ENCODE results near the gene SCLT1.

Gene SCLT1

DNA sequence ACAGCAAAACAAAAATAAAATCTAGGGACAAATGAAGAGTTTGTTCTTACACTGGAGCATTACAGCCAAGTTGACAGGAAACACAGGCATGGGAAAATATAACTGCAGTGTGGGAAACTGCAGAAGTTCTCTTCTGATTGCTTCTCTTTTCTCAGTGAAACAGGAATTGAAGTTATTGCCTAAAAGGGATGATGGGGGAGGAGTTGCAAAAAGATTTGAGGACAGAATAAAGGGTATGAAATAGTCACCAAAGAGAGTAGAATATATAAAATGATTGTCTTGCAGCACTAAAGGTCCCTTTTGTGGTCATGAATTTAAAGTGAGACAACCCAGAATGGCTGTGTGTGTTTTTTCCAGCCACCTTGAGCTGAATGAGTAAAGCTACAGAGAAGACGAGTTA is 180.1 kb downstream of the SCLT1 start:
- no peak for DNase-seq (ENCODE audit: low read depth, low spot score)
- H3K4me1 ChIP-seq (ENCODE audit: insufficient read depth, insufficient read length) = no peaks in the 10 kb centered on the region

DNA sequence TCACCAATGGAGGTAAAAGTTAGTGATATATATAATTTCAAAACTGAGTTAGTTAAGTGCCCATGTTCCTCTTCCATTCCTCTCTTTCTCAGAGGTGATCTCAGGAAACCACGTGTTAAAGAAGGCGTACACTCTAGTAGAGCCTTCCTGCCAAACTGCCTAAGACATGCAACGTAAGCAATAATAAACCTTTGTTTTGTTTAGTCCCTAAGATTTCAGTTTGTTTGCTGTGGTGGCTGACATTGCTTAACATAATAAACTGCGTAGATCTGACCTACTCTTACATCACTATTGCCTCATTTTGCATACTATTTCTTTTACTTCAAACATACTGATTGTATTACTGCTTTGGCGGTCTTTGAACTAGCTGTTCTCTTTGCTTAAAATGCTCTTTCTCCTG is 184.6 kb downstream of the SCLT1 start:
- no peaks in the 10 kb centered on the region for H3K27me3 ChIP-seq (ENCODE audit: insufficient read depth, insufficient read length)
- no peaks in the 10 kb centered on the region for H3K36me3 ChIP-seq (ENCODE audit: insufficient read depth, insufficient read length, low read length)
- H3K4me1 ChIP-seq (ENCODE audit: insufficient read depth, insufficient read length) = no peaks in the 10 kb centered on the region
- no peak for DNase-seq (ENCODE audit: low read depth, low spot score)
- H3K9me3 ChIP-seq (ENCODE audit: insufficient read depth, low read length) = no peaks in the 10 kb centered on the region
- TF ChIP-seq YY1 (IDR thresholded peaks at IDR 0.05; ENCODE audit: insufficient read depth, insufficient read length) (no peak), ZNF274 (IDR thresholded peaks at IDR 0.05; ENCODE audit: low read depth, low read length) (no peak), SUZ12 (IDR thresholded peaks at IDR 0.05; ENCODE audit: extremely low read depth, insufficient read depth, insufficient read length) (no peak)
- no peak overlapping the region for H3K4me3 ChIP-seq (ENCODE audit: insufficient read length, low read depth)
- no peak overlapping the region for H3K9ac ChIP-seq (ENCODE audit: insufficient read length, low read depth)

More for the DNA sequence above, 180.1 kb downstream of the SCLT1 start:
- Histone ChIP-seq H3K9ac (ENCODE audit: insufficient read length, low read depth) (no peak overlapping the region), H3K9me3 (ENCODE audit: insufficient read depth, low read length) (no peaks in the 10 kb centered on the region), H3K4me3 (ENCODE audit: insufficient read length, low read depth) (no peak overlapping the region), H3K27me3 (ENCODE audit: insufficient read depth, insufficient read length) (no peaks in the 10 kb centered on the region), H3K36me3 (ENCODE audit: insufficient read depth, insufficient read length, low read length) (no peaks in the 10 kb centered on the region)
- TF ChIP-seq YY1 (IDR thresholded peaks at IDR 0.05; ENCODE audit: insufficient read depth, insufficient read length) (no peak), ZNF274 (IDR thresholded peaks at IDR 0.05; ENCODE audit: low read depth, low read length) (no peak), SUZ12 (IDR thresholded peaks at IDR 0.05; ENCODE audit: extremely low read depth, insufficient read depth, insufficient read length) (no peak)

DNA sequence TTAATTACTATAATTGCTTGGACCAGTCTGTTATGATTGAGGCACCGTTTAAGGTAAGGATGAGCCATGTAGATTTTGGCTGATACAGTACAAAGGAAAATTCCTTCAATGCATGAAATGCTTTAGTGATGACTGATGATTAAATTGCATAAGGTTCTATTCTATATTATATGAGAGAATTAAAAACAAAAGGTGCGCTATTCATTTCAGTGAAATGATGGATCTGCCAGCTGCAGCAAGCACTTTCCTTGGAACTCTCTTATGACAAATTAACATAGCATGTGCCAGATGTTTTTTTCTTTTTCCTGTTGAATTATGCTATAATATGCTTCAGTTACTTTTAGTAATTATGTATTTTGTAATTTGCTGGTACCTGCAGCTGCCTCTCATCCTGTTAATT is 185.4 kb downstream of the SCLT1 start:
- no peak overlapping the region for H3K4me3 ChIP-seq (ENCODE audit: insufficient read length, low read depth)
- DNase-seq (ENCODE audit: low read depth, low spot score) = no peak
- H3K9ac ChIP-seq (ENCODE audit: insufficient read length, low read depth) = no peak overlapping the region
- no peaks in the 10 kb centered on the region for H3K9me3 ChIP-seq (ENCODE audit: insufficient read depth, low read length)
- no peaks in the 10 kb centered on the region for H3K36me3 ChIP-seq (ENCODE audit: insufficient read depth, insufficient read length, low read length)
- TF ChIP-seq YY1 (IDR thresholded peaks at IDR 0.05; ENCODE audit: insufficient read depth, insufficient read length) = no peak
- no peak for TF ChIP-seq ZNF274 (IDR thresholded peaks at IDR 0.05; ENCODE audit: low read depth, low read length)
- no peak for TF ChIP-seq SUZ12 (IDR thresholded peaks at IDR 0.05; ENCODE audit: extremely low read depth, insufficient read depth, insufficient read length)
- no peaks in the 10 kb centered on the region for H3K27me3 ChIP-seq (ENCODE audit: insufficient read depth, insufficient read length)
- no peaks in the 10 kb centered on the region for H3K4me1 ChIP-seq (ENCODE audit: insufficient read depth, insufficient read length)

DNA sequence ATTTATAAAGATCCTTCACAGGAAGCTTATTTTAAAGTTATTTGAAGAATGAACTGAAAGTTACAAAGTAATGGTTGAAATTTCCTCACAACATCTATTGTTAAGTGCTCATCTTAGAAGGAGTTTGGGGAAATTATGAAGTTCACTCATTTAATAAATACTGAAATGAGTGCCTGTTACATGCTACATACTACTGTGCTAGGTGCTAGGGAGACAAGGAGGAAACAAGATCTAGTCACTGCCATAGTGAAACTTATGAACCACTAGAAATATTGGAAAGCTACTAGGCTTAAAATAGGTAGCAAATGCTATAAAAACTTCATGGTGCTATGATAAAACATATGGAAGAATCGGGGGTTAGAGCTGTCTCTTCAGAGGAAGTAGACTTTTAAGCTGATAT is 186.8 kb downstream of the SCLT1 start:
- no peaks in the 10 kb centered on the region for H3K36me3 ChIP-seq (ENCODE audit: insufficient read depth, insufficient read length, low read length)
- no peaks in the 10 kb centered on the region for H3K27me3 ChIP-seq (ENCODE audit: insufficient read depth, insufficient read length)
- no peak overlapping the region for H3K9ac ChIP-seq (ENCODE audit: insufficient read length, low read depth)
- no peak overlapping the region for H3K4me3 ChIP-seq (ENCODE audit: insufficient read length, low read depth)
- no peaks in the 10 kb centered on the region for H3K4me1 ChIP-seq (ENCODE audit: insufficient read depth, insufficient read length)
- DNase-seq (ENCODE audit: low read depth, low spot score) = no peak
- no peak for TF ChIP-seq YY1 (IDR thresholded peaks at IDR 0.05; ENCODE audit: insufficient read depth, insufficient read length)
- no peak for TF ChIP-seq ZNF274 (IDR thresholded peaks at IDR 0.05; ENCODE audit: low read depth, low read length)
- H3K9me3 ChIP-seq (ENCODE audit: insufficient read depth, low read length) = no peaks in the 10 kb centered on the region

DNA sequence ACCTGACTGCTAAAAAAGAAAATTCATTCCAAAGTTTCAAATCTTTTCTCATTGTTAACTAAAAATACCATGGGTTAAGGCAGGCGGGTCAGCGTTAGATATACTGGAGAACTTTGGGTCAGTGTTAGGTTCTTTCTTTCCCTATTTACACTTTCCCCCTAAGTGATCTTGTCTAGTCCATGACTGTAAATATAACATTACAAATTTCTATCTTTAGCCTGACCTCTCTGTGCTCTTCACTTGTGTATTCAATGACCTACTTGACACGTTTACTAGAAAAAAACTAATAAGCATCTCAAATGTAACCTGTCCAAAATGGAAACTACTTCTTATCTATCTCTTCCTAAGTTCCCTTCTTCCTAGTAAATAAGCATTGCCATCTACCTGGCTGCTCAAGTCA is 188.5 kb downstream of the SCLT1 start:
- no peaks in the 10 kb centered on the region for H3K9me3 ChIP-seq (ENCODE audit: insufficient read depth, low read length)
- no peak for DNase-seq (ENCODE audit: low read depth, low spot score)
- TF ChIP-seq ZNF274 (IDR thresholded peaks at IDR 0.05; ENCODE audit: low read depth, low read length) = no peak
- TF ChIP-seq YY1 (IDR thresholded peaks at IDR 0.05; ENCODE audit: insufficient read depth, insufficient read length) = no peak
- no peak for TF ChIP-seq SUZ12 (IDR thresholded peaks at IDR 0.05; ENCODE audit: extremely low read depth, insufficient read depth, insufficient read length)
- H3K27me3 ChIP-seq (ENCODE audit: insufficient read depth, insufficient read length) = no peaks in the 10 kb centered on the region
- no peak overlapping the region for H3K9ac ChIP-seq (ENCODE audit: insufficient read length, low read depth)
- no peak overlapping the region for H3K4me3 ChIP-seq (ENCODE audit: insufficient read length, low read depth)
- H3K4me1 ChIP-seq (ENCODE audit: insufficient read depth, insufficient read length) = no peaks in the 10 kb centered on the region
- H3K36me3 ChIP-seq (ENCODE audit: insufficient read depth, insufficient read length, low read length) = no peaks in the 10 kb centered on the region

DNA sequence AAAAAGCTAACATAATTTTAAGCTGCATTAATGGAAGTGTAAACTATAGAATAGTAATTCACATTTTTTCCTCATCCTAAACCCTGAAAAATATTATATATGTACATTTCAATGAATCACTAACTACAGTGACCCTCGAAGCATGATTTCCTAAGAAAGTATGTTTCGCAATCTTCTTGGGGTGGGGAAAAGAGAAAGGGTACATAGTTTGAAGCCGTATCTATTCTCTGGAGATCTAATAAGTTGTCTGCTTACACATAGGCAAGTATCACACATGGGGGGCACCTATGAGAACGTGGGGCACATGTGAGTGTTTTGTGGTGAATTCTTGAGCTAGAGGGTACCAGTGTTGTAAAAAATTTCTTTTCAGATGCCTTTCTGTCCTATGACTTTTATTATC is 212.7 kb downstream of the SCLT1 start:
- no peak for DNase-seq (ENCODE audit: low read depth, low spot score)

DNA sequence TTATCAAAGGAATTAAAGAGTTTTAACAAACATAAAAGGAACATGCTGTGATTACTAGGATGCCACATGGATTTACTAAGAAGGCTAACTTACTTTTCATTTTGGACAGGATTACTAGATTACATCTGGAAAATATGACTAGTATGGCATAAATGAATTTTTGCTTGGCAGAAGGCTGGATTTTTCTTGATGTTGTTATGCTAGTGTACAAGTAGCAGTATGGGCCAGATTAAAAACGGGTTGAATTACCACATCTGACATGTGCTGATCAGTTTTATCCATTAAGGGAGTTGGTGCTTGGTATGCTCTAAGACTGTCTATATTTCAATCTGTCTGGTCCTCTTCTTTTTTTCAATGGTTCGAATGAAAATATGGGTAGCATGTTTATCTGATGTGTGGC is 213.4 kb downstream of the SCLT1 start:
- DNase-seq (ENCODE audit: low read depth, low spot score) = no peak
- no peaks in the 10 kb centered on the region for H3K27me3 ChIP-seq (ENCODE audit: insufficient read depth, insufficient read length)
- peaks cover 5% of the 10 kb centered on the region for H3K36me3 ChIP-seq (ENCODE audit: insufficient read depth, insufficient read length, low read length)
- H3K9me3 ChIP-seq (ENCODE audit: insufficient read depth, low read length) = no peaks in the 10 kb centered on the region
- H3K4me3 ChIP-seq (ENCODE audit: insufficient read length, low read depth) = no peak overlapping the region
- H3K4me1 ChIP-seq (ENCODE audit: insufficient read depth, insufficient read length) = no peaks in the 10 kb centered on the region
- no peak overlapping the region for H3K9ac ChIP-seq (ENCODE audit: insufficient read length, low read depth)
- TF ChIP-seq YY1 (IDR thresholded peaks at IDR 0.05; ENCODE audit: insufficient read depth, insufficient read length) (no peak), SUZ12 (IDR thresholded peaks at IDR 0.05; ENCODE audit: extremely low read depth, insufficient read depth, insufficient read length) (no peak), ZNF274 (IDR thresholded peaks at IDR 0.05; ENCODE audit: low read depth, low read length) (no peak)

More for the DNA sequence above, 212.7 kb downstream of the SCLT1 start:
- no peak overlapping the region for H3K9ac ChIP-seq (ENCODE audit: insufficient read length, low read depth)
- TF ChIP-seq SUZ12 (IDR thresholded peaks at IDR 0.05; ENCODE audit: extremely low read depth, insufficient read depth, insufficient read length) (no peak), YY1 (IDR thresholded peaks at IDR 0.05; ENCODE audit: insufficient read depth, insufficient read length) (no peak), ZNF274 (IDR thresholded peaks at IDR 0.05; ENCODE audit: low read depth, low read length) (no peak)
- no peaks in the 10 kb centered on the region for H3K4me1 ChIP-seq (ENCODE audit: insufficient read depth, insufficient read length)
- H3K4me3 ChIP-seq (ENCODE audit: insufficient read length, low read depth) = no peak overlapping the region
- no peaks in the 10 kb centered on the region for H3K9me3 ChIP-seq (ENCODE audit: insufficient read depth, low read length)
- H3K27me3 ChIP-seq (ENCODE audit: insufficient read depth, insufficient read length) = no peaks in the 10 kb centered on the region
- peaks cover 2% of the 10 kb centered on the region for H3K36me3 ChIP-seq (ENCODE audit: insufficient read depth, insufficient read length, low read length)

DNA sequence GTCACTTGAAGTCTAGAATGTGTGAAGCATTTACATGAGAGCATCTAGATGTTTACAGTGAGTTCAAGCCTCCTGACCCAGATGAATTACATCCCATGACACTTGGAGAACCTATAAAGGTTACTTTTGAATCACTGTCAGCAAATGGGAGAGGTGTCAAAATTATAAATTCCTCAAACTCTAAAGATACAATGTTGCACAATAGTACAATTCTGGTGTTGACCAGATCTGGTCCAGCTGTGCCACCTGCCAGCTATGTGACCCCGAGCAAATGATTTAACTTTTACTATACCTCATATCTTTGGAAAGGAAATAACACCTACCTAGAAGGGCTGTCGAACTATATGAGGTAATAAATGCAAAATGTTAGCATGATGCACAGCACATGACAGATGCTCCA is 214.1 kb downstream of the SCLT1 start:
- Histone ChIP-seq H3K4me1 (ENCODE audit: insufficient read depth, insufficient read length) (no peaks in the 10 kb centered on the region), H3K9me3 (ENCODE audit: insufficient read depth, low read length) (no peaks in the 10 kb centered on the region), H3K36me3 (ENCODE audit: insufficient read depth, insufficient read length, low read length) (peaks cover 9% of the 10 kb centered on the region), H3K9ac (ENCODE audit: insufficient read length, low read depth) (no peak overlapping the region), H3K27me3 (ENCODE audit: insufficient read depth, insufficient read length) (no peaks in the 10 kb centered on the region), H3K4me3 (ENCODE audit: insufficient read length, low read depth) (no peak overlapping the region)
- no peak for DNase-seq (ENCODE audit: low read depth, low spot score)
- no peak for TF ChIP-seq YY1 (IDR thresholded peaks at IDR 0.05; ENCODE audit: insufficient read depth, insufficient read length)
- no peak for TF ChIP-seq ZNF274 (IDR thresholded peaks at IDR 0.05; ENCODE audit: low read depth, low read length)
- no peak for TF ChIP-seq SUZ12 (IDR thresholded peaks at IDR 0.05; ENCODE audit: extremely low read depth, insufficient read depth, insufficient read length)

Data from NT2/D1 (cell line).